GM18505 (cell line): Measurements from ENCODE around the gene WRAP53.

Source experiments
- ATAC-seq: cut with Tn5 transposase; IDR thresholded peaks from one replicate; pipeline ENCODE4 v1.9.1; 2021; ENCODE audit not compliant: unreplicated experiment
- POLR2A ChIP-seq: IDR thresholded peaks from 4 replicates; pipeline ENCODE4 v1.6.1; 2011; ENCODE audit warnings: borderline replicate concordance; ENCODE audit not compliant: insufficient read depth, insufficient read length; ENCODE audit errors: extremely low read depth

WRAP53 gene

GRCh38 chr17:7710301-7710700, 22.0 kb downstream of the WRAP53 start:
- no peak for TF ChIP-seq POLR2A
- no peak for ATAC-seq

- ATAC-seq, result no peak
- TF ChIP-seq POLR2A, result no peak
These were observed 22.9 kb downstream of the WRAP53 start for GRCh38 chr17:7711051-7711755.

- TF ChIP-seq POLR2A, result no peak
- ATAC-seq, result no peak
These were observed 24.0 kb downstream of the WRAP53 start for GRCh38 chr17:7712111-7712771.

- no peak for TF ChIP-seq POLR2A
- no peak for ATAC-seq
These were observed 25.5 kb downstream of the WRAP53 start for GRCh38 chr17:7713782-7714181.

GRCh38 chr17:7714721-7715594, 26.7 kb downstream of the WRAP53 start:
- ATAC-seq, result no peak
- no peak for TF ChIP-seq POLR2A

- ATAC-seq, result no peak
- TF ChIP-seq POLR2A, result no peak
These were observed 27.9 kb downstream of the WRAP53 start for GRCh38 chr17:7715936-7716886.

- no peak for ATAC-seq
- no peak for TF ChIP-seq POLR2A
These were observed 28.9 kb downstream of the WRAP53 start, which contains the start of gene DNAH2 for GRCh38 chr17:7716901-7717755. DNAH2 (plus strand) TSS chr17:7717744; CDS start chr17:7719735, 1,991 bp downstream.

- no peak for TF ChIP-seq POLR2A
- no peak for ATAC-seq
These were observed 29.6 kb downstream of the WRAP53 start for GRCh38 chr17:7717756-7718350.

- no peak for ATAC-seq
- TF ChIP-seq POLR2A, result no peak
These were observed 31.4 kb downstream of the WRAP53 start for GRCh38 chr17:7719661-7720060.

GRCh38 chr17:7720125-7720524, 31.8 kb downstream of the WRAP53 start:
- ATAC-seq, result no peak
- no peak for TF ChIP-seq POLR2A

GRCh38 chr17:7721612-7722011, 33.3 kb downstream of the WRAP53 start:
- no peak for ATAC-seq
- no peak for TF ChIP-seq POLR2A
